ENCODE data around the gene SLC10A7. TPM values are rescaled to one million over a fixed set of nuclear protein-coding genes. Genes with fewer than 3 reads are reported as not detected.

The SLC10A7 gene
- total RNA-seq, 1 experiment from 2014 or later, result 3.8 TPM

GRCh38 chr4:146511381-146511780, 10.4 kb downstream of the SLC10A7 start:
- H3K27me3 ChIP-seq (ENCODE audit: control insufficient read depth, insufficient read depth, low read length), result no peaks in the 10 kb centered on the region

DNA sequence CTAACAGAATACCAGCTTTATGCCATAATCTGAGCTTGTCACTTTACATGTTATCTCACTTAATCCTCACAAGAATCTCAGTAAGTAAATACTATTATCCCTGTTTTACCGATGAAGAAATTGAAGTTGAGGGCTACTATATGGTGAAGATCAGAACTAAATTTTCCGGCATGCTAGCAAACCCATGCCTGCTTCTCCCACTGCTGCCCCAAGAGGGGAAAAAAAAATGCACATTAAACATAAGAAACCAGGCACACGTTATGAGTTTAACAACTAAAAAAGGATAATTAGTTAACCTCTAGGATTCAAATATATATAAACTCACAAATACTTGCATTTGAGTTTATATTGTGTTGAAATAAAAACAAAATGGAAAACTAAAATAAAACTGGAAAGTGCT, 10.8 kb downstream of the SLC10A7 start:
- no peak overlapping the region for H3K4me3 ChIP-seq (ENCODE audit: insufficient read depth, low read depth, low read length)
- no peaks in the 10 kb centered on the region for H3K27me3 ChIP-seq (ENCODE audit: control insufficient read depth, insufficient read depth, low read length)
- no peaks in the 10 kb centered on the region for H3K36me3 ChIP-seq (replicated peaks; ENCODE audit: control insufficient read depth, insufficient read depth, low read length)
- no peak for DNase-seq

More at GRCh38 chr4:146511381-146511780, 10.4 kb downstream of the SLC10A7 start:
- H3K4me3 ChIP-seq (ENCODE audit: insufficient read depth, low read depth, low read length), result no peak overlapping the region
- no peaks in the 10 kb centered on the region for H3K36me3 ChIP-seq (replicated peaks; ENCODE audit: control insufficient read depth, insufficient read depth, low read length)
- no peak for DNase-seq

GRCh38 chr4:146508229-146508939, 13.4 kb downstream of the SLC10A7 start:
- no peak overlapping the region for H3K4me3 ChIP-seq (ENCODE audit: insufficient read depth, low read depth, low read length)
- no peak for DNase-seq
- H3K27me3 ChIP-seq (ENCODE audit: control insufficient read depth, insufficient read depth, low read length), result no peaks in the 10 kb centered on the region
- no peaks in the 10 kb centered on the region for H3K36me3 ChIP-seq (replicated peaks; ENCODE audit: control insufficient read depth, insufficient read depth, low read length)

DNA sequence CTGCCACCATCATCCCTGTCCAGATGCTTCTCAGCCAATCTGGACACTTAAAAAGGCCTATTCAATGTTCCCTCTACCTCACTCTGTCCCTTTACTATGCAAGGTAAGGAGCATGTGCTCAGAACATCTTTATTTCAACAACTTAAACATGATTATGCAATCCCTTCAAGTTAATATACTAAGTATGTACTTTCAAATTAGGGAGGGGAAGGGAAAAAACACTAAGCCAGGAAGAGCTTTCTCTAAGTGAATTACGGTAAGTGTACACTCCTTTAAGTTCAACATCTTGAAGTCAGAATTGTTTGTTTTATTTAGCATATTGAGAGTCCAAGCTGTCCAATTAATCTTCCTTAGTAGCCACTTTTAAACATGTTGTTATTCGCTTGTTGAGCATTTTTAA, 14.1 kb downstream of the SLC10A7 start:
- DNase-seq, result no peak
- no peak overlapping the region for H3K4me3 ChIP-seq (ENCODE audit: insufficient read depth, low read depth, low read length)
- H3K27me3 ChIP-seq (ENCODE audit: control insufficient read depth, insufficient read depth, low read length), result no peaks in the 10 kb centered on the region
- H3K36me3 ChIP-seq (replicated peaks; ENCODE audit: control insufficient read depth, insufficient read depth, low read length), result no peaks in the 10 kb centered on the region

DNA sequence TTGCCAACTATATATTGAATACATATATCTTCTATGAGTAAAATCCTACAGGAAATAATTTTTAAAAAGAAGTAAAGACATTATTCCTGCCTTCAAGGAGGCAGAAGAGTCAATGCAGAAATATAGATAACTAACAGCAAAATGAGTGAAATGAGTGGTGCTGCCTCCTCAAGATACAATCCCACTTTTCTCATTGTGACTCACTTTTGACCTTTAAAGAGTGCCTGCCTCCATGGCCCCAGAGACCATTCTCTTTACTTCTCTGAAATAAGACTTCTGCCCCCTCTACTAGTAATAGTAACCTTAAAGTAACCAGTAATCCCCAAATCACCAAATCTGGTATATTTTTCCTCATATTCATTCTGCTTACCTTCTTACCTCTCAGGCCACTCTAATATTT, 15.5 kb downstream of the SLC10A7 start:
- no peaks in the 10 kb centered on the region for H3K36me3 ChIP-seq (replicated peaks; ENCODE audit: control insufficient read depth, insufficient read depth, low read length)
- no peak for DNase-seq
- H3K27me3 ChIP-seq (ENCODE audit: control insufficient read depth, insufficient read depth, low read length), result no peaks in the 10 kb centered on the region
- no peak overlapping the region for H3K4me3 ChIP-seq (ENCODE audit: insufficient read depth, low read depth, low read length)

DNA sequence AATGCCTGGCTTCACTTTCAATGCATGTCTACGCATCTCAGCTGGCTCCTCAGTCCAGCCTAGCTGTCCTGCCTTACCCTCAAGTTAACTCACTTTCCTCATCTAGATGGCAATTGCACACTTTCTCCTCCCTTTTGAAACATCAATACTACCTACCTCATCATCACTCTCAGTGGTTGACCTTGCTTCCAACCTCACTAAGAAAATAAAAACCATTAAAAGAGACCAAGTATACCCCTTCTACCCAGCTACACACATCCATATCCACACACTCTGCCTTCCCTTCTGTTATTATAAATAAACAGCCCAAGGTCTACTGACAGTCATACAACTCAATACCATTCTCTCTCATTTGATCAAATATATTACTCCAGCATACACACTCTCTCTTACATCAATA, 21.5 kb downstream of the SLC10A7 start:
- Histone ChIP-seq H3K36me3 (replicated peaks; ENCODE audit: control insufficient read depth, insufficient read depth, low read length) (no peaks in the 10 kb centered on the region), H3K4me3 (ENCODE audit: insufficient read depth, low read depth, low read length) (no peak overlapping the region), H3K27me3 (ENCODE audit: control insufficient read depth, insufficient read depth, low read length) (no peaks in the 10 kb centered on the region)
- no peak for DNase-seq

GRCh38 chr4:146498291-146498690, 23.4 kb downstream of the SLC10A7 start:
- H3K4me3 ChIP-seq (ENCODE audit: insufficient read depth, low read depth, low read length), result no peak overlapping the region
- H3K36me3 ChIP-seq (replicated peaks; ENCODE audit: control insufficient read depth, insufficient read depth, low read length), result no peaks in the 10 kb centered on the region
- DNase-seq, result no peak
- H3K27me3 ChIP-seq (ENCODE audit: control insufficient read depth, insufficient read depth, low read length), result no peaks in the 10 kb centered on the region

GRCh38 chr4:146495269-146495668, 26.5 kb downstream of the SLC10A7 start:
- DNase-seq, result no peak
- Histone ChIP-seq H3K36me3 (replicated peaks; ENCODE audit: control insufficient read depth, insufficient read depth, low read length) (no peaks in the 10 kb centered on the region), H3K27me3 (ENCODE audit: control insufficient read depth, insufficient read depth, low read length) (no peaks in the 10 kb centered on the region)

DNA sequence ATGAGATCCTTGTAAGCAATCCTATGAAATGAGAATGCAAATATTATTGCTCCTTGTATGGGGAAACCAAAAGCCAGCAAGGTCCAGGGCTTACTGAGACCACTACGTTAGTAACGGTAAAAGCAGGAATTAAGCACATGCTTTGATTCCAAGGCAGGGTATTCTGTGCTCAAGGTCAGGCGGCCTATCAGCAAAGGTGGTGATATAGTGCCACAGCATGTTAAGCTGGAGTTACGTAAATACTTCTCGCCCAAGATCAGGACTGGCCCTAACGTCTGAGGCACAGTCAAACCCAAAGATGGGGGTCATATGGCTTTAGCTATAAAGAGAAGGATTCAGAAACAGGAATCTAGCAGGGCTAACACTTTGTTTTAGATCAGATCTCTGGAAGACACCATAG, 27.6 kb downstream of the SLC10A7 start:
- H3K36me3 ChIP-seq (replicated peaks; ENCODE audit: control insufficient read depth, insufficient read depth, low read length), result no peaks in the 10 kb centered on the region
- no peaks in the 10 kb centered on the region for H3K27me3 ChIP-seq (ENCODE audit: control insufficient read depth, insufficient read depth, low read length)
- DNase-seq, result no peak
- H3K4me3 ChIP-seq (ENCODE audit: insufficient read depth, low read depth, low read length), result no peak overlapping the region

More at GRCh38 chr4:146495269-146495668, 26.5 kb downstream of the SLC10A7 start:
- H3K4me3 ChIP-seq (ENCODE audit: insufficient read depth, low read depth, low read length), result no peak overlapping the region

GRCh38 chr4:146490106-146490505, 31.6 kb downstream of the SLC10A7 start:
- no peak for DNase-seq
- Histone ChIP-seq H3K27me3 (ENCODE audit: control insufficient read depth, insufficient read depth, low read length) (no peaks in the 10 kb centered on the region), H3K4me3 (ENCODE audit: insufficient read depth, low read depth, low read length) (no peak overlapping the region), H3K36me3 (replicated peaks; ENCODE audit: control insufficient read depth, insufficient read depth, low read length) (no peaks in the 10 kb centered on the region)

GRCh38 chr4:146488495-146489174, 33.1 kb downstream of the SLC10A7 start:
- Histone ChIP-seq H3K36me3 (replicated peaks; ENCODE audit: control insufficient read depth, insufficient read depth, low read length) (no peaks in the 10 kb centered on the region), H3K4me3 (ENCODE audit: insufficient read depth, low read depth, low read length) (no peak overlapping the region), H3K27me3 (ENCODE audit: control insufficient read depth, insufficient read depth, low read length) (no peaks in the 10 kb centered on the region)
- DNase-seq, result no peak

- DNase-seq, result no peak
Observed at GRCh38 chr4:146486565-146486964, 35.2 kb downstream of the SLC10A7 start.

GRCh38 chr4:146485968-146486367, 35.8 kb downstream of the SLC10A7 start:
- DNase-seq, result no peak
- Histone ChIP-seq H3K4me3 (ENCODE audit: insufficient read depth, low read depth, low read length) (no peak overlapping the region), H3K27me3 (ENCODE audit: control insufficient read depth, insufficient read depth, low read length) (no peaks in the 10 kb centered on the region), H3K36me3 (replicated peaks; ENCODE audit: control insufficient read depth, insufficient read depth, low read length) (no peaks in the 10 kb centered on the region)

More at GRCh38 chr4:146486565-146486964, 35.2 kb downstream of the SLC10A7 start:
- H3K4me3 ChIP-seq (ENCODE audit: insufficient read depth, low read depth, low read length), result no peak overlapping the region
- no peaks in the 10 kb centered on the region for H3K27me3 ChIP-seq (ENCODE audit: control insufficient read depth, insufficient read depth, low read length)
- no peaks in the 10 kb centered on the region for H3K36me3 ChIP-seq (replicated peaks; ENCODE audit: control insufficient read depth, insufficient read depth, low read length)

- Histone ChIP-seq H3K27me3 (ENCODE audit: control insufficient read depth, insufficient read depth, low read length) (no peaks in the 10 kb centered on the region), H3K4me3 (ENCODE audit: insufficient read depth, low read depth, low read length) (no peak overlapping the region), H3K36me3 (replicated peaks; ENCODE audit: control insufficient read depth, insufficient read depth, low read length) (no peaks in the 10 kb centered on the region)
- DNase-seq, result no peak
Observed at GRCh38 chr4:146482788-146483187, 39.0 kb downstream of the SLC10A7 start.

DNA sequence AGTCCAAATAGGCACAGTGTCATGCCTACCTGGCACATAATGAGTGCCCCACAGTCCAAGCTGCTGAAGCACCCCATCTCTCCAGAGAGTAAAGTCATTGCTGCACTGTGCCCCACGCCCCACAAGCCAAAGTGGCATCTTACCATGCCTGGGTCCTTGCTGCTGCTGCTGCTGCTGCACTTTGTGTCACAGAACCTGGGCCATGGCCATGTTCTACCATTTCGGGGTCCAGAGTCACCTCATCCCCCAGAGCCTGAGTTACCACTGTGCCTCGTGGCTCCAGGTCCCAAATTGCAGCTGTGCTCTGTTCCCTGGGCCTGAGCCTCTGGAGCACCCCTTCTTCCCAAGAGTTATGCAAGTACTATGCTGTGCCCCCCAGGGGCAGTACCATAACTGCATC, 40.5 kb downstream of the SLC10A7 start:
- DNase-seq, result no peak
- no peak overlapping the region for H3K4me3 ChIP-seq (ENCODE audit: insufficient read depth, low read depth, low read length)
- no peaks in the 10 kb centered on the region for H3K27me3 ChIP-seq (ENCODE audit: control insufficient read depth, insufficient read depth, low read length)
- H3K36me3 ChIP-seq (replicated peaks; ENCODE audit: control insufficient read depth, insufficient read depth, low read length), result no peaks in the 10 kb centered on the region

All from H7 (cell line).